ENCODE results near the gene ZDHHC6.
"Not testable (repeated sequence)": the region's sequence is repeated elsewhere in the genome, so short reads cannot be mapped to it uniquely, and the experiment has no call there.

The ZDHHC6 gene, protein sequence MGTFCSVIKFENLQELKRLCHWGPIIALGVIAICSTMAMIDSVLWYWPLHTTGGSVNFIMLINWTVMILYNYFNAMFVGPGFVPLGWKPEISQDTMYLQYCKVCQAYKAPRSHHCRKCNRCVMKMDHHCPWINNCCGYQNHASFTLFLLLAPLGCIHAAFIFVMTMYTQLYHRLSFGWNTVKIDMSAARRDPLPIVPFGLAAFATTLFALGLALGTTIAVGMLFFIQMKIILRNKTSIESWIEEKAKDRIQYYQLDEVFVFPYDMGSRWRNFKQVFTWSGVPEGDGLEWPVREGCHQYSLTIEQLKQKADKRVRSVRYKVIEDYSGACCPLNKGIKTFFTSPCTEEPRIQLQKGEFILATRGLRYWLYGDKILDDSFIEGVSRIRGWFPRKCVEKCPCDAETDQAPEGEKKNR

GRCh38 chr10:112446855-112447619 is at the start of gene ZDHHC6, which contains the start of gene VTI1A:
TSS of gene ZDHHC6 (minus strand) at chr10:112446914. CDS start at chr10:112445436, 1,478 bp downstream.
TSS of gene VTI1A (plus strand) at chr10:112447215. CDS start at chr10:112447374, 159 bp downstream.
- Mint-ChIP-seq H3K4me3 (peak within 1 kb of the TSS; percentile 87), H3K36me3 (ENCODE audit: low read depth) (peaks cover 81% of the 10 kb centered on the region), H3K27me3 (no peaks in the 10 kb centered on the region), H3K9me3 (no peaks in the 10 kb centered on the region), H3K4me1 (ENCODE audit: low read depth) (peaks cover 59% of the 10 kb centered on the region), H3K27ac (peak within 1 kb of the TSS; percentile 94)
- peak; percentile 89 for DNase-seq

DNA sequence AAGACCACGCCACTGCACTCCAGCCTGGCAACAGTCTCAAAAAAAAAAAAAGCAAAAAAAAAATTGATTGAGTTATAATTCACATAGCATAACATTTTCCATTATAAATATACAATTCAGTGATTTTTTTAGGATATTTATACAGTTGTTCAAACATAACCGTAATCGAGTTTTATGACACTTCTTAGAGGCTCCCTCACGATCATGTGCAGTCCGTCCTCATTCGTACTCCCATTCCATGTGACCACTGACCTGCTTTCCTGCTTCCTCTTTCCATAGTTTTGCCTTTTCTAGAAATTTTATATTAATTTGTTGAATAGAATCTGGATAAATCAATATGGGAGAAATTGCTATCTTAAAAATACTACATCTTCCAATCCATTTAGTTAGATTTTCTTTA is 46.0 kb upstream of the ZDHHC6 start:
- peaks cover 24% of the 10 kb centered on the region for H3K4me1 Mint-ChIP-seq (ENCODE audit: low read depth)
- no peaks in the 10 kb centered on the region for H3K9me3 Mint-ChIP-seq
- DNase-seq, result no peak
- H3K27me3 Mint-ChIP-seq, result no peaks in the 10 kb centered on the region
- no peak overlapping the region for H3K27ac Mint-ChIP-seq
- peaks cover 8% of the 10 kb centered on the region for H3K36me3 Mint-ChIP-seq (ENCODE audit: low read depth)
- H3K4me3 Mint-ChIP-seq, result no peak overlapping the region

GRCh38 chr10:112491144-112491543 is 44.4 kb upstream of the ZDHHC6 start:
- no peak for DNase-seq
- Mint-ChIP-seq H3K36me3 (ENCODE audit: low read depth) (peaks cover 11% of the 10 kb centered on the region), H3K9me3 (no peaks in the 10 kb centered on the region), H3K4me1 (ENCODE audit: low read depth) (peaks cover 15% of the 10 kb centered on the region), H3K4me3 (no peak overlapping the region), H3K27ac (no peak overlapping the region), H3K27me3 (no peaks in the 10 kb centered on the region)

DNA sequence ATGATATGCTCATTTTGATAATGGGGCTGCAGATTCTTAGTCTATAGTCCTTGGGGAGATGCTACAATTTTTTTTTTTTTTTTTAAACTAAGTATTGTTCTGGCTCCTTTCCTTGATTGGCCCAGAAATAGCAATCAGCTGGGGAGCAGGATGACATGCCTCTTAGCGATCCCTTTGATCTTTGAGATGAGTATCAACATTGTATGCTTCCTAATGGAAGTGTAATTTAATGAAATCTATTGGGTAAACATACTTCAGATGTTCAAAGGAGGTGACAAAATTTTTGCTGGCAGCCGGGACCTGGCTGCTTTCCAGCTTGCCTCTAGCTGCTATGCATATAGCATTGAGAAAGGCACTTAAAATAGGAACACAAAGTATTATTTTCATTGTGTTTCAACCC is 43.8 kb upstream of the ZDHHC6 start:
- Mint-ChIP-seq H3K27me3 (no peaks in the 10 kb centered on the region), H3K4me1 (ENCODE audit: low read depth) (peaks cover 17% of the 10 kb centered on the region), H3K4me3 (no peak overlapping the region), H3K27ac (no peak overlapping the region), H3K36me3 (ENCODE audit: low read depth) (peaks cover 16% of the 10 kb centered on the region), H3K9me3 (no peaks in the 10 kb centered on the region)
- no peak for DNase-seq

- no peaks in the 10 kb centered on the region for H3K27me3 Mint-ChIP-seq
- H3K27ac Mint-ChIP-seq, result no peak overlapping the region
- H3K9me3 Mint-ChIP-seq, result no peaks in the 10 kb centered on the region
- DNase-seq, result no peak
- peaks cover 19% of the 10 kb centered on the region for H3K4me1 Mint-ChIP-seq (ENCODE audit: low read depth)
- no peak overlapping the region for H3K4me3 Mint-ChIP-seq
- H3K36me3 Mint-ChIP-seq (ENCODE audit: low read depth), result peaks cover 25% of the 10 kb centered on the region
These were observed 41.2 kb upstream of the ZDHHC6 start for GRCh38 chr10:112487964-112488363.

GRCh38 chr10:112484399-112484798 is 37.7 kb upstream of the ZDHHC6 start:
- Mint-ChIP-seq H3K9me3 (no peaks in the 10 kb centered on the region), H3K27ac (no peak overlapping the region), H3K27me3 (no peaks in the 10 kb centered on the region), H3K4me1 (ENCODE audit: low read depth) (peaks cover 9% of the 10 kb centered on the region), H3K4me3 (no peak overlapping the region), H3K36me3 (ENCODE audit: low read depth) (peaks cover 25% of the 10 kb centered on the region)
- no peak for DNase-seq

DNA sequence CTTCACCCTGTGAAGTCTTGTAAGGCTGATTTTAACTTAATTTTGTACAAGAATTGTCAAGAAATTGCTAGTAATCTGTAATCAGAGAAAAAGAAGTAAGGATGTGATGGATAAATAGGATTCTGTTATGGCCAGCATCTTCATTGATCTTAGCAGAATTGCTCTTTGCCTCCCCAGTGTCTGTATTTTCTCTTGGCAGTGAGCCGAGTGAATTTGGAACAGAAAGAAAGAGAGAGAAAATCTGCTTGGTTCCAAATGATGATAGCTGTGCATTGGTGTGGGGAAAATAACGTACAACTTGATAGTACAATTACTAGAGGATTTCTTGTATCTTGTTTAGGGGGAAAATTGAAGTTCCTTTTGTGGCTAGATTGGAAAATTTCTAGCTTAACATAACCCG is 34.9 kb upstream of the ZDHHC6 start:
- no peaks in the 10 kb centered on the region for H3K9me3 Mint-ChIP-seq
- no peak overlapping the region for H3K27ac Mint-ChIP-seq
- H3K27me3 Mint-ChIP-seq, result no peaks in the 10 kb centered on the region
- peaks cover 8% of the 10 kb centered on the region for H3K4me1 Mint-ChIP-seq (ENCODE audit: low read depth)
- no peak for DNase-seq
- no peak overlapping the region for H3K4me3 Mint-ChIP-seq
- peaks cover 24% of the 10 kb centered on the region for H3K36me3 Mint-ChIP-seq (ENCODE audit: low read depth)

- Mint-ChIP-seq H3K27ac (no peak overlapping the region), H3K4me3 (no peak overlapping the region), H3K4me1 (ENCODE audit: low read depth) (peaks cover 19% of the 10 kb centered on the region), H3K9me3 (no peaks in the 10 kb centered on the region), H3K36me3 (ENCODE audit: low read depth) (peaks cover 16% of the 10 kb centered on the region), H3K27me3 (no peaks in the 10 kb centered on the region)
- no peak for DNase-seq
These were observed 29.0 kb upstream of the ZDHHC6 start for GRCh38 chr10:112475575-112476218.

DNA sequence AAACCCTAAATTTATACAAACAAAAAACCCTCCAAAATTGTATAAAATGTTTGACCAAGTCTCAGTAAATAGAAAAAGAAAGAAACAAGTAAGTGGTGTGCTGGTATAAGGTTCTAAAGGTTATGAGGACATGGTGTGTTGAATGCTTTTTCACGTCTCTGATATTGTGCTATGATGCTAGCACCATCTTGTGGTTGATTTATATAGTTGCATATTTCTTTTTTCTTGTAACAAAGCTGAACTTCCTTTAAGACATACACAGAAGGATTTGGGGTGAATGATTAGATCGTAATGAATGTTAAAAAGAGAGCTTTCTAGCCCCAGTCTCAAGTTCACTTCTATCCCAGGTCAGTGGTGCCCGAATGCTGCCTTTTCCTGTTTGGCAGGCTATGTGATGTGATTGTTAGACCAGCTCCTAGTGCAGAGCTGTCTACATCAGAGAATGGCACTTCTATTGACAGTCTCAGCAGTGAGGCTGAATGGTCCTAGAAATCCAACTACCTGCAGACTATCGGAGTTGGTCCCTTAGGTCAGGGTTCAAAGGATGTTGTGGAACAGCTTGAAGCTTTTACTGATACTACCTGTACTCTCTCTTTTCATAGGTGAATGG is 25.3 kb upstream of the ZDHHC6 start:
- H3K9me3 Mint-ChIP-seq, result no peaks in the 10 kb centered on the region
- H3K4me1 Mint-ChIP-seq (ENCODE audit: low read depth), result peaks cover 17% of the 10 kb centered on the region
- H3K4me3 Mint-ChIP-seq, result no peak overlapping the region
- no peak for DNase-seq
- H3K27me3 Mint-ChIP-seq, result no peaks in the 10 kb centered on the region
- peaks cover 31% of the 10 kb centered on the region for H3K36me3 Mint-ChIP-seq (ENCODE audit: low read depth)
- H3K27ac Mint-ChIP-seq, result no peak overlapping the region

- Mint-ChIP-seq H3K27me3 (no peaks in the 10 kb centered on the region), H3K9me3 (peaks cover 5% of the 10 kb centered on the region), H3K4me3 (no peak overlapping the region), H3K27ac (no peak overlapping the region), H3K36me3 (ENCODE audit: low read depth) (peaks cover 62% of the 10 kb centered on the region), H3K4me1 (ENCODE audit: low read depth) (peaks cover 18% of the 10 kb centered on the region)
- DNase-seq, result no peak
These were observed 20.9 kb upstream of the ZDHHC6 start for GRCh38 chr10:112467541-112468075.

GRCh38 chr10:112466802-112467201 is 20.1 kb upstream of the ZDHHC6 start:
- no peak for DNase-seq
- Mint-ChIP-seq H3K4me3 (no peak overlapping the region), H3K4me1 (ENCODE audit: low read depth) (peaks cover 18% of the 10 kb centered on the region), H3K27ac (no peak overlapping the region), H3K9me3 (peaks cover 5% of the 10 kb centered on the region), H3K27me3 (no peaks in the 10 kb centered on the region), H3K36me3 (ENCODE audit: low read depth) (peaks cover 64% of the 10 kb centered on the region)

GRCh38 chr10:112465299-112465883 is 18.7 kb upstream of the ZDHHC6 start:
- Mint-ChIP-seq H3K36me3 (ENCODE audit: low read depth) (peaks cover 72% of the 10 kb centered on the region), H3K27ac (peak overlapping the region; percentile 28), H3K9me3 (peaks cover 5% of the 10 kb centered on the region), H3K4me1 (ENCODE audit: low read depth) (peaks cover 25% of the 10 kb centered on the region), H3K27me3 (no peaks in the 10 kb centered on the region), H3K4me3 (no peak overlapping the region)
- no peak for DNase-seq

GRCh38 chr10:112464074-112464473 is 17.4 kb upstream of the ZDHHC6 start:
- Mint-ChIP-seq H3K4me1 (ENCODE audit: low read depth) (peaks cover 30% of the 10 kb centered on the region), H3K36me3 (ENCODE audit: low read depth) (peaks cover 66% of the 10 kb centered on the region)
- H3K27ac Mint-ChIP-seq, DNase-seq, H3K27me3 Mint-ChIP-seq, H3K9me3 Mint-ChIP-seq, H3K4me3 Mint-ChIP-seq: not testable (repeated sequence)
